GM23338 (cell line): ENCODE measurements around the gene HSPH1. TPM values are rescaled to one million over a fixed set of nuclear protein-coding genes. Genes with fewer than 3 reads are reported as not detected.

Source experiments
- ATAC-seq: fragments of 200-7000 bp; cut with Tn5 transposase; 3 replicates; pipeline ENCODE4 v1.9.1; 2020
- DNase-seq: peaks from one replicate; pipeline ENCODE4 v3.0.0-alpha.2; 2015; ENCODE audit warnings: low spot score
- H2AFZ ChIP-seq: fragments of 200-600 bp; sonication (generic); 2 replicates; pipeline ENCODE4 v1.8.0; 2016; ENCODE audit warnings: antibody characterized with exemption, mild to moderate bottlenecking, moderate library complexity
- H3F3A ChIP-seq: fragments of 200-600 bp; sonication (generic); replicated peaks from 2 replicates; pipeline ENCODE4 v1.8.0; 2017; ENCODE audit warnings: antibody characterized with exemption, mixed run types, low read depth
- H3K27ac ChIP-seq: fragments of 200-600 bp; sonication (generic); 2 replicates; pipeline ENCODE4 v1.6.1; 2016; ENCODE audit warnings: low read depth
- H3K27me3 ChIP-seq: fragments of 200-600 bp; sonication (generic); 2 replicates; pipeline ENCODE4 v1.8.0; 2016; ENCODE audit warnings: mild to moderate bottlenecking, mixed run types, moderate library complexity; ENCODE audit not compliant: insufficient read depth
- H3K36me3 ChIP-seq: fragments of 200-600 bp; sonication (generic); 2 replicates; pipeline ENCODE4 v1.8.0; 2016; ENCODE audit warnings: mild to moderate bottlenecking; ENCODE audit not compliant: insufficient read depth
- H3K4me1 ChIP-seq: fragments of 200-600 bp; sonication (generic); 2 replicates; pipeline ENCODE4 v1.8.0; 2016; ENCODE audit warnings: mild to moderate bottlenecking, moderate library complexity; ENCODE audit not compliant: insufficient read depth
- H3K4me2 ChIP-seq: fragments of 200-600 bp; sonication (generic); 2 replicates; pipeline ENCODE4 v1.7.1; 2017; ENCODE audit warnings: mixed run types
- H3K4me3 ChIP-seq: fragments of 200-600 bp; sonication (generic); 2 replicates; pipeline ENCODE4 v1.6.1; 2016; ENCODE audit warnings: mixed run types
- H3K79me2 ChIP-seq: fragments of 200-600 bp; sonication (generic); replicated peaks from 2 replicates; pipeline ENCODE4 v1.8.0; 2017; ENCODE audit warnings: mild to moderate bottlenecking; ENCODE audit not compliant: insufficient read depth
- H3K9me2 ChIP-seq: fragments of 200-600 bp; sonication (generic); 2 replicates; pipeline ENCODE4 v1.8.0; 2017; ENCODE audit not compliant: insufficient read depth
- H4K20me1 ChIP-seq: fragments of 200-600 bp; sonication (generic); replicated peaks from 2 replicates; pipeline ENCODE4 v1.8.0; 2017; ENCODE audit warnings: mild to moderate bottlenecking; ENCODE audit not compliant: insufficient read depth
- H3K27ac Mint-ChIP-seq: 2 replicates; pipeline ENCODE4 v1.8.0; 2020; ENCODE audit warnings: inconsistent platforms, mild to moderate bottlenecking, moderate library complexity, mixed read lengths
- H3K27me3 Mint-ChIP-seq: 3 replicates; pipeline ENCODE4 v1.8.0; 2022; ENCODE audit warnings: low read depth, mild to moderate bottlenecking, moderate library complexity, mixed read lengths, inconsistent platforms; ENCODE audit not compliant: insufficient read depth, poor library complexity
- H3K36me3 Mint-ChIP-seq: 3 replicates; pipeline ENCODE4 v1.8.0; 2021; ENCODE audit warnings: low read depth, mild to moderate bottlenecking, inconsistent platforms, moderate library complexity, mixed read lengths
- H3K4me1 Mint-ChIP-seq: 3 replicates; pipeline ENCODE4 v1.8.0; 2020; ENCODE audit warnings: mild to moderate bottlenecking, inconsistent platforms, mixed read lengths
- H3K4me3 Mint-ChIP-seq: 3 replicates; pipeline ENCODE4 v1.8.0; 2021; ENCODE audit warnings: moderate library complexity, mild to moderate bottlenecking, inconsistent platforms, mixed read lengths
- H3K9me3 Mint-ChIP-seq: 3 replicates; pipeline ENCODE4 v1.8.0; 2020; ENCODE audit warnings: moderate library complexity, mild to moderate bottlenecking, inconsistent platforms, mixed read lengths
- CREB1 ChIP-seq: fragments of 250-450 bp; sonication (Bioruptor Pico); IDR thresholded peaks from 2 replicates; pipeline ENCODE4 v1.5.0; 2020; ENCODE audit warnings: low read depth, mild to moderate bottlenecking, moderate library complexity
- EZH2phosphoT487 ChIP-seq: fragments of 200-600 bp; sonication (generic); IDR thresholded peaks from one replicate; pipeline ENCODE4 v1.8.1; 2018; ENCODE audit warnings: antibody characterized with exemption; ENCODE audit not compliant: unreplicated experiment
- JUNB ChIP-seq: IDR thresholded peaks from one replicate; pipeline ENCODE4 v1.6.1; 2016; ENCODE audit warnings: antibody characterized with exemption; ENCODE audit not compliant: unreplicated experiment
- NANOG ChIP-seq: IDR thresholded peaks from 2 replicates; pipeline ENCODE4 v1.6.1; 2016; ENCODE audit warnings: antibody characterized with exemption, borderline replicate concordance
- POLR2AphosphoS5 ChIP-seq: IDR thresholded peaks from 2 replicates; pipeline ENCODE4 v1.6.1; 2016; ENCODE audit warnings: antibody characterized with exemption, low read depth
- STAT1 ChIP-seq: IDR thresholded peaks from one replicate; pipeline ENCODE4 v1.6.1; 2016; ENCODE audit warnings: antibody characterized with exemption; ENCODE audit not compliant: unreplicated experiment
- ZNF114 ChIP-seq: fragments of 250-450 bp; sonication (Bioruptor Pico); IDR thresholded peaks from 2 replicates; pipeline ENCODE4 v1.5.0; 2020; ENCODE audit warnings: mild to moderate bottlenecking, moderate library complexity
- ZNF331 ChIP-seq: fragments of 250-450 bp; sonication (Bioruptor Pico); IDR thresholded peaks from 2 replicates; pipeline ENCODE4 v1.5.0; 2020; ENCODE audit warnings: low read depth, mild to moderate bottlenecking, moderate library complexity
- polyA plus RNA-seq: library from polyadenylated mRNA; unstranded; fragments of >200 nt; fragmentation: Nextera tagmentation; extraction: Ambion mirVana; gene quantifications from 2 replicates; pipeline ENCODE4 v1.2.1, GENCODE V29; 2016
- total RNA-seq: library from RNA; depleted of rRNA; stranded (reverse); fragments of >200 nt; shearing (Covaris generic); gene quantifications from 2 replicates; pipeline ENCODE4 v1.2.3, GENCODE V29; 2014
- TF ChIP-seq, protein P1 (sequence below): fragments of 250-450 bp; sonication (Bioruptor Pico); IDR thresholded peaks from 2 replicates; pipeline ENCODE4 v1.5.0; 2020; ENCODE audit warnings: mild to moderate bottlenecking, moderate library complexity
- TF ChIP-seq, protein P2 (sequence below): IDR thresholded peaks from one replicate; pipeline ENCODE4 v1.6.1; 2018; ENCODE audit warnings: antibody characterized with exemption; ENCODE audit not compliant: unreplicated experiment
- TF ChIP-seq, protein P3 (sequence below): IDR thresholded peaks from 2 replicates; pipeline ENCODE4 v1.6.1; 2016; ENCODE audit warnings: antibody characterized with exemption
- TF ChIP-seq, protein P4 (sequence below), 2 experiments: fragments of 200-600 bp in 1 of 2; sonication (generic) in 1 of 2; conservative IDR thresholded peaks; 2 replicates each; pipeline versions ENCODE4 v1.5.1 to v1.6.1; 2016 to 2017; ENCODE audit warnings: antibody characterized with exemption in 2 of 2, low read depth in 2 of 2, mild to moderate bottlenecking in 2 of 2, moderate library complexity in 1 of 2

Gene HSPH1
- total and polyA plus RNA-seq, 2 experiments from 2014 or later = 112 to 147 TPM

DNA sequence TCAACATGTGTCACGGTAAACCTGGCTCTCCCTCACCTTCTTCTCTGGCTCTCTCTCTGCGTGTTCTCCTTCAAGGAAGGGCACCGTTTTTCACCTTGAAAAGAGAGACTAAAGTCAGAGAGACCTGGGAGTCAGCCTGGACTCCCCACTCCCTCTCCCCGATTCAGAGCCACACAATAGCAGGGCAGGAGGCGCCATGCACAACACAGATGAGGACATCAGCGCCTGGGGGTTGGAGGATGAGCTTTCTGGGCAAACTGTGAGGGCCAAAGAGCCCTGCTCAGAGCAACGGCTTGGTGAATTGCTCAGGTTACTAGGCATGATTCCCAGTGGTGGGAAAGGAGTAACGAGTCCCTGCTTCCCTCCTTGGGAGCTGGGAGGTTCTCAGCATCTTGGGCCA lies 32.3 kb downstream of the HSPH1 start (continued):
- TF ChIP-seq, protein P1, sequence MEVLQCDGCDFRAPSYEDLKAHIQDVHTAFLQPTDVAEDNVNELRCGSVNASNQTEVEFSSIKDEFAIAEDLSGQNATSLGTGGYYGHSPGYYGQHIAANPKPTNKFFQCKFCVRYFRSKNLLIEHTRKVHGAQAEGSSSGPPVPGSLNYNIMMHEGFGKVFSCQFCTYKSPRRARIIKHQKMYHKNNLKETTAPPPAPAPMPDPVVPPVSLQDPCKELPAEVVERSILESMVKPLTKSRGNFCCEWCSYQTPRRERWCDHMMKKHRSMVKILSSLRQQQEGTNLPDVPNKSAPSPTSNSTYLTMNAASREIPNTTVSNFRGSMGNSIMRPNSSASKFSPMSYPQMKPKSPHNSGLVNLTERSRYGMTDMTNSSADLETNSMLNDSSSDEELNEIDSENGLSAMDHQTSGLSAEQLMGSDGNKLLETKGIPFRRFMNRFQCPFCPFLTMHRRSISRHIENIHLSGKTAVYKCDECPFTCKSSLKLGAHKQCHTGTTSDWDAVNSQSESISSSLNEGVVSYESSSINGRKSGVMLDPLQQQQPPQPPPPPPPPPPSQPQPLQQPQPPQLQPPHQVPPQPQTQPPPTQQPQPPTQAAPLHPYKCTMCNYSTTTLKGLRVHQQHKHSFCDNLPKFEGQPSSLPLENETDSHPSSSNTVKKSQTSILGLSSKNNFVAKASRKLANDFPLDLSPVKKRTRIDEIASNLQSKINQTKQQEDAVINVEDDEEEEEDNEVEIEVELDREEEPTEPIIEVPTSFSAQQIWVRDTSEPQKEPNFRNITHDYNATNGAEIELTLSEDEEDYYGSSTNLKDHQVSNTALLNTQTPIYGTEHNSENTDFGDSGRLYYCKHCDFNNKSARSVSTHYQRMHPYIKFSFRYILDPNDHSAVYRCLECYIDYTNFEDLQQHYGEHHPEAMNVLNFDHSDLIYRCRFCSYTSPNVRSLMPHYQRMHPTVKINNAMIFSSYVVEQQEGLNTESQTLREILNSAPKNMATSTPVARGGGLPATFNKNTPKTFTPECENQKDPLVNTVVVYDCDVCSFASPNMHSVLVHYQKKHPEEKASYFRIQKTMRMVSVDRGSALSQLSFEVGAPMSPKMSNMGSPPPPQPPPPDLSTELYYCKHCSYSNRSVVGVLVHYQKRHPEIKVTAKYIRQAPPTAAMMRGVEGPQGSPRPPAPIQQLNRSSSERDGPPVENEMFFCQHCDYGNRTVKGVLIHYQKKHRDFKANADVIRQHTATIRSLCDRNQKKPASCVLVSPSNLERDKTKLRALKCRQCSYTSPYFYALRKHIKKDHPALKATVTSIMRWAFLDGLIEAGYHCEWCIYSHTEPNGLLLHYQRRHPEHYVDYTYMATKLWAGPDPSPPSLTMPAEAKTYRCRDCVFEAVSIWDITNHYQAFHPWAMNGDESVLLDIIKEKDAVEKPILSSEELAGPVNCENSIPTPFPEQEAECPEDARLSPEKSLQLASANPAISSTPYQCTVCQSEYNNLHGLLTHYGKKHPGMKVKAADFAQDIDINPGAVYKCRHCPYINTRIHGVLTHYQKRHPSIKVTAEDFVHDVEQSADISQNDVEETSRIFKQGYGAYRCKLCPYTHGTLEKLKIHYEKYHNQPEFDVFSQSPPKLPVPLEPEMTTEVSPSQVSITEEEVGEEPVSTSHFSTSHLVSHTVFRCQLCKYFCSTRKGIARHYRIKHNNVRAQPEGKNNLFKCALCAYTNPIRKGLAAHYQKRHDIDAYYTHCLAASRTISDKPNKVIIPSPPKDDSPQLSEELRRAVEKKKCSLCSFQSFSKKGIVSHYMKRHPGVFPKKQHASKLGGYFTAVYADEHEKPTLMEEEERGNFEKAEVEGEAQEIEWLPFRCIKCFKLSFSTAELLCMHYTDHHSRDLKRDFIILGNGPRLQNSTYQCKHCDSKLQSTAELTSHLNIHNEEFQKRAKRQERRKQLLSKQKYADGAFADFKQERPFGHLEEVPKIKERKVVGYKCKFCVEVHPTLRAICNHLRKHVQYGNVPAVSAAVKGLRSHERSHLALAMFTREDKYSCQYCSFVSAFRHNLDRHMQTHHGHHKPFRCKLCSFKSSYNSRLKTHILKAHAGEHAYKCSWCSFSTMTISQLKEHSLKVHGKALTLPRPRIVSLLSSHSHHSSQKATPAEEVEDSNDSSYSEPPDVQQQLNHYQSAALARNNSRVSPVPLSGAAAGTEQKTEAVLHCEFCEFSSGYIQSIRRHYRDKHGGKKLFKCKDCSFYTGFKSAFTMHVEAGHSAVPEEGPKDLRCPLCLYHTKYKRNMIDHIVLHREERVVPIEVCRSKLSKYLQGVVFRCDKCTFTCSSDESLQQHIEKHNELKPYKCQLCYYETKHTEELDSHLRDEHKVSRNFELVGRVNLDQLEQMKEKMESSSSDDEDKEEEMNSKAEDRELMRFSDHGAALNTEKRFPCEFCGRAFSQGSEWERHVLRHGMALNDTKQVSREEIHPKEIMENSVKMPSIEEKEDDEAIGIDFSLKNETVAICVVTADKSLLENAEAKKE (CRISPR knock-in tag) = no peak
- no peak for TF ChIP-seq ZNF331 (CRISPR knock-in tag)

DNA sequence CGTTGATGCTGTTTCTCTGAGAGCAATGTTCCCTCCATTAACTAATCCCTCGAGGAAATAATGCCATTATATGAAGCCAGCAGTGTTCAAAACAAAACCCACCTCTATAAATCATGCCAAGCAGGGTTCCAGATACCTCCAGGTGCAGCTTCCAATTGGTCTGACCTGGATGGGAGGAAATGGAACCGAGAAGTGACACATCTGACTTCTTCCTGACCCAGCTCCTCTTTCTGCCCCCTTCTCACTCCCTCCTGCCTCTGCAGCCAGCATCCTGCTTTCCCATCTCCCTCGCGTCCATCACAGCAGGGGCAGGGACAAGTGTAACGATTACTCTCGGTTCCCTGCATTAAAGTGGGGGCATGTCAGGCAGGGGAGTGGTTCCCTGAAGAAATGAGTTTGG lies 37.5 kb downstream of the HSPH1 start:
- no peak for ATAC-seq
- H3K36me3 Mint-ChIP-seq = no peaks in the 10 kb centered on the region
- peaks cover 20% of the 10 kb centered on the region for H3K4me1 Mint-ChIP-seq
- peaks cover 3% of the 10 kb centered on the region; the same call in 1 of the 3 replicates for H3K9me3 Mint-ChIP-seq
- no peaks in the 10 kb centered on the region for H3K79me2 ChIP-seq
- H3K27ac ChIP-seq = no peak overlapping the region
- H3K4me3 ChIP-seq = no peak overlapping the region
- no peak overlapping the region for H3K4me2 ChIP-seq
- no peaks in the 10 kb centered on the region for H4K20me1 ChIP-seq
- H2AFZ ChIP-seq = no peak overlapping the region
- no peaks in the 10 kb centered on the region for H3F3A ChIP-seq
- H3K27ac Mint-ChIP-seq = no peak overlapping the region
- H3K27me3 Mint-ChIP-seq = peaks cover 9% of the 10 kb centered on the region
- H3K27me3 ChIP-seq = no peaks in the 10 kb centered on the region
- 0 out of 2 replicates have a peak, but pooled peaks cover 4% of the 10 kb centered on the region for H3K9me2 ChIP-seq
- H3K36me3 ChIP-seq = no peaks in the 10 kb centered on the region
- DNase-seq = no peak
- H3K4me3 Mint-ChIP-seq = no peak overlapping the region
- H3K4me1 ChIP-seq = no peaks in the 10 kb centered on the region
- TF ChIP-seq JUNB = no peak
- TF ChIP-seq ZNF331 (CRISPR knock-in tag) = no peak
- TF ChIP-seq, protein P2, sequence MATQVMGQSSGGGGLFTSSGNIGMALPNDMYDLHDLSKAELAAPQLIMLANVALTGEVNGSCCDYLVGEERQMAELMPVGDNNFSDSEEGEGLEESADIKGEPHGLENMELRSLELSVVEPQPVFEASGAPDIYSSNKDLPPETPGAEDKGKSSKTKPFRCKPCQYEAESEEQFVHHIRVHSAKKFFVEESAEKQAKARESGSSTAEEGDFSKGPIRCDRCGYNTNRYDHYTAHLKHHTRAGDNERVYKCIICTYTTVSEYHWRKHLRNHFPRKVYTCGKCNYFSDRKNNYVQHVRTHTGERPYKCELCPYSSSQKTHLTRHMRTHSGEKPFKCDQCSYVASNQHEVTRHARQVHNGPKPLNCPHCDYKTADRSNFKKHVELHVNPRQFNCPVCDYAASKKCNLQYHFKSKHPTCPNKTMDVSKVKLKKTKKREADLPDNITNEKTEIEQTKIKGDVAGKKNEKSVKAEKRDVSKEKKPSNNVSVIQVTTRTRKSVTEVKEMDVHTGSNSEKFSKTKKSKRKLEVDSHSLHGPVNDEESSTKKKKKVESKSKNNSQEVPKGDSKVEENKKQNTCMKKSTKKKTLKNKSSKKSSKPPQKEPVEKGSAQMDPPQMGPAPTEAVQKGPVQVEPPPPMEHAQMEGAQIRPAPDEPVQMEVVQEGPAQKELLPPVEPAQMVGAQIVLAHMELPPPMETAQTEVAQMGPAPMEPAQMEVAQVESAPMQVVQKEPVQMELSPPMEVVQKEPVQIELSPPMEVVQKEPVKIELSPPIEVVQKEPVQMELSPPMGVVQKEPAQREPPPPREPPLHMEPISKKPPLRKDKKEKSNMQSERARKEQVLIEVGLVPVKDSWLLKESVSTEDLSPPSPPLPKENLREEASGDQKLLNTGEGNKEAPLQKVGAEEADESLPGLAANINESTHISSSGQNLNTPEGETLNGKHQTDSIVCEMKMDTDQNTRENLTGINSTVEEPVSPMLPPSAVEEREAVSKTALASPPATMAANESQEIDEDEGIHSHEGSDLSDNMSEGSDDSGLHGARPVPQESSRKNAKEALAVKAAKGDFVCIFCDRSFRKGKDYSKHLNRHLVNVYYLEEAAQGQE = no peak
- TF ChIP-seq CREB1 (CRISPR knock-in tag) = no peak
- no peak for TF ChIP-seq POLR2AphosphoS5
- TF ChIP-seq NANOG = no peak
- TF ChIP-seq, protein P3, sequence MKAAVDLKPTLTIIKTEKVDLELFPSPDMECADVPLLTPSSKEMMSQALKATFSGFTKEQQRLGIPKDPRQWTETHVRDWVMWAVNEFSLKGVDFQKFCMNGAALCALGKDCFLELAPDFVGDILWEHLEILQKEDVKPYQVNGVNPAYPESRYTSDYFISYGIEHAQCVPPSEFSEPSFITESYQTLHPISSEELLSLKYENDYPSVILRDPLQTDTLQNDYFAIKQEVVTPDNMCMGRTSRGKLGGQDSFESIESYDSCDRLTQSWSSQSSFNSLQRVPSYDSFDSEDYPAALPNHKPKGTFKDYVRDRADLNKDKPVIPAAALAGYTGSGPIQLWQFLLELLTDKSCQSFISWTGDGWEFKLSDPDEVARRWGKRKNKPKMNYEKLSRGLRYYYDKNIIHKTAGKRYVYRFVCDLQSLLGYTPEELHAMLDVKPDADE = no peak
- TF ChIP-seq, protein P4, sequence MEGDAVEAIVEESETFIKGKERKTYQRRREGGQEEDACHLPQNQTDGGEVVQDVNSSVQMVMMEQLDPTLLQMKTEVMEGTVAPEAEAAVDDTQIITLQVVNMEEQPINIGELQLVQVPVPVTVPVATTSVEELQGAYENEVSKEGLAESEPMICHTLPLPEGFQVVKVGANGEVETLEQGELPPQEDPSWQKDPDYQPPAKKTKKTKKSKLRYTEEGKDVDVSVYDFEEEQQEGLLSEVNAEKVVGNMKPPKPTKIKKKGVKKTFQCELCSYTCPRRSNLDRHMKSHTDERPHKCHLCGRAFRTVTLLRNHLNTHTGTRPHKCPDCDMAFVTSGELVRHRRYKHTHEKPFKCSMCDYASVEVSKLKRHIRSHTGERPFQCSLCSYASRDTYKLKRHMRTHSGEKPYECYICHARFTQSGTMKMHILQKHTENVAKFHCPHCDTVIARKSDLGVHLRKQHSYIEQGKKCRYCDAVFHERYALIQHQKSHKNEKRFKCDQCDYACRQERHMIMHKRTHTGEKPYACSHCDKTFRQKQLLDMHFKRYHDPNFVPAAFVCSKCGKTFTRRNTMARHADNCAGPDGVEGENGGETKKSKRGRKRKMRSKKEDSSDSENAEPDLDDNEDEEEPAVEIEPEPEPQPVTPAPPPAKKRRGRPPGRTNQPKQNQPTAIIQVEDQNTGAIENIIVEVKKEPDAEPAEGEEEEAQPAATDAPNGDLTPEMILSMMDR (conservative IDR thresholded peaks at IDR 0.05; ENCODE audit: low read depth in 2 of 2) = no peak
- TF ChIP-seq ZNF114 (CRISPR knock-in tag) = no peak
- no peak for TF ChIP-seq EZH2phosphoT487
- no peak for TF ChIP-seq STAT1
